HG03521 (cell line): ENCODE results near the gene KRT71.
"Not testable (repeated sequence)": the region's sequence is repeated elsewhere in the genome, so short reads cannot be mapped to it uniquely, and the experiment has no call there.

ENCODE experiments used
- ATAC-seq: cut with Tn5 transposase; IDR thresholded peaks from one replicate; pipeline ENCODE4 v1.9.1; 2021; ENCODE audit warnings: mild to moderate bottlenecking, moderate library complexity; ENCODE audit not compliant: unreplicated experiment

The KRT71 gene

GRCh38 chr12:52552681-52553195, at the start of gene KRT71:
Gene KRT71, minus strand, starts transcription at chr12:52553145. Its CDS starts 68 bp downstream, at chr12:52553077.
- no peak for ATAC-seq

DNA sequence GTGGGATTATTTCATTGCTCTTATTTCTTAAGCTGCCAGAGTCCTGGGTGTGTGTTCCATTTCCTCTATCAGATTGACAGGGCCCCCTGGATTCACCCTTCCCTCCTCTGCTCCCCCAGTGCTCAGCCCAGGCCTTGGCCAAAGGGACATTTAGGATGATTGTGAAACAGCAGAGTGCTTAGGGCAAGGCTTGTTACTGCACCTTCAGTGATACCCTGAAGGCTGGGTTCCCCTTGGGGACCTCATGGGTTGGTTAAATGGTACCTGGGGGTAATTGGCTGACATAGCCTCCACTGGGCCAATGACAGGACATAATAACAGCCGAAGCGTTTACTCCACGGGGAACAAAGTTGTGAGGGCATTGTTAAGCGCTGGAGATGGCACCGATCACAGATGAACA, 49.6 kb upstream of the KRT71 start:
- ATAC-seq, result no peak

DNA sequence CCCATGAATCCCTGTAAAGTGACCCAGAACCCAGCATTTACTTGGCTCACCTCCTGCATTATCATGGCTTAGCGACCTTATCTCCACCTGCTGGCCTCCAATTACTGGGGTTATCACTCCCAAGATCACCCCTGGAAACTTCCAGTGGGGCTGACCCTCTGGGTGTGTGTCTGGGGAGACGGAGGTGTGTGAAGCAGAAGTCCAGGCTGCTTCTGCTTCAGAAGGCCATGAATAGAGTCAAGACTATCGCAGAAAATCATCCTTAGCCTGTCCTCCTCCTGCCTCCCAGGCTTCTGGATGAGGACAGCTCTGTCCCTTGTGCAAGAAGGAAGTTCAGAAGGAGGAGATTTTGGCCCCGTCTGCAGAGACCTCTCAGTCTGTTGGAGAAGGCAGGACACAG, 48.7 kb upstream of the KRT71 start:
- no peak for ATAC-seq

DNA sequence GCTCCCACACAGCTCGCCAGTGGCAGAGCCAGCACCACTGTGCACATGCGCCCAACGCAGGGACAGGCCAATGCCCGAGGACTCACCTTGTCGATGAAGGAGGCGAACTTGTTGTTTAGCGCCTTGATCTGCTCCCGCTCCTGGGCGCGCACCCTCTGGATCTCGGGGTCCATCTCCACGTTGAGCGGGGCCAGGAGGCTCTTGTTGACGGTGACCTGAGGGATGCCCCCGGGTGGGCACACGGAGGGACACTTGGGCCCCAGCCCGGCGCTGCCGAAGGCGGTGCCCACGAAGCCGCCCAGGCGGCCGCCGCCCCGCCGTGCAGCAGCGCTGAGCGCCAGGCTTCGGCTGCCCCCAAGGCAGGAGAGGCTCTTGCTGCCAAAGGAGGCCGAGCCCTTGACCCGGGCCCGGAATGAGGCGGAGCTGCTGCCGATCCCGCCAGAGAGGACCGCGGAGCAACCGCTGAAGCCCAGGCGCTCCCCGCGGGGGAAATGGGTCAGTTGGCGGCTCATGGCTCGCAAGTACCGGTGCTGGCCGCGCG, 48.1 kb upstream of the KRT71 start, which contains the start of gene KRT72:
Gene KRT72, minus strand, starts transcription at position 523 of the 541 bp plus-strand sequence. Its CDS starts 11 bp downstream, at position 512.
- no peak for ATAC-seq

DNA sequence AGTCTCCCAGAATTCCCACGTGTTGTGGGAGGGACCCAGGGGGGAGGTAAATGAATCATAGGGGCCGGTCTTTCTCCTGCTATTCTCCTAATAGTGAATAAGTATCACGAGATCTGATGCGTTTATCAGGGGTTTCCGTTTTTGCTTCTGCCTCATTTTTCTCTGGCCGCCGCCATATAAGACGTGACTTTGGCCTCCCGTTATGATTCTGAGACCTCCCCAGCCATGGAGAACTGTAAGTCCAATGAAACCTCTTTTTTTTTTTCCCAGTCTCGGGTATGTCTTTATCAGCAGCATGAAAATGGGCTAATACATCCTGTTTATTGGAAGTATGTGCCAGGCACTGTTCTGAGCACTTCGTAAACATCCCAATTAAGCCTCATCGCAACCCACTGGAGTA, 47.5 kb upstream of the KRT71 start:
- no peak for ATAC-seq

GRCh38 chr12:52600071-52600470, 47.1 kb upstream of the KRT71 start:
- no peak for ATAC-seq

DNA sequence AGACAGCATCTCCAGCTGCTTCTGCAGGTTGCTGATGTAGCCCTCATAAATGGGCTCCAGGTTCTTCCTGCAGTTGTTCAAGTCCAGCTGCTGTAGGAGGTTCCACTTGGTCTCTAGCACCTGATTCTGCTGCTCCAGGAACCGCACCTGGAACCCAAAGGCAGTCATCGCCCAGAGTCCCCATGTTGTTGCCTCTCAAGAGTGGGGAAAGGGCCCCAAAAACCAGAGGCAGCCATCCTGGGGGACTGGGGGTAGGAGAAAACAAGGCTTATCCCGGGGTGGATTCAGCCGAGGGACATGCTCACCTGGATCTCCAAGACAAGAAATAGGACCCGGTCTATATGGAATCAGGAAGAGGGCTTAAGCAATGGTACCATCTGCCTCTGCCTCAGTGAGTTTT, 46.0 kb upstream of the KRT71 start:
- ATAC-seq, result no peak

GRCh38 chr12:52594237-52594636, 41.3 kb upstream of the KRT71 start:
- ATAC-seq, result not testable (repeated sequence)

- no peak for ATAC-seq
These were observed 38.6 kb upstream of the KRT71 start for GRCh38 chr12:52591521-52591920.

DNA sequence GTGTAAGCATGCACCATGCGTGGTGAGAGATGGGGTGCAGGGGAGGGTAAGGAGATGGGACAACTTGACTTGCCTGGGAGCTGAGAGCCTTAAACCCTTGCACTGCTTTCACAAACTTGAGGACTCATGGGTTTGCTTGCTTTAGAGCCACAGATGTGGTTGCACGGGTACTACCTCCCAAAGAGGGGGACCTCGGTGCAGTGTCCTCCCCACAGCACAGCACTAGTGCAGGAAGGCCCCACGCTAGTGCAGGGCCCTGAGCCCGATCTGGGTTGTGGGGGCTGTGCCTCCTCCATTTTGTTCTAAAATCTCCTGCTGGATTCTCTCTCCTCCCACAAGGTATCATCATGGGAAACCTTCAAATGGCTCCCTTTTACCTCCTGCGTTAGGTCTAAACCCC, 37.1 kb upstream of the KRT71 start:
- no peak for ATAC-seq

DNA sequence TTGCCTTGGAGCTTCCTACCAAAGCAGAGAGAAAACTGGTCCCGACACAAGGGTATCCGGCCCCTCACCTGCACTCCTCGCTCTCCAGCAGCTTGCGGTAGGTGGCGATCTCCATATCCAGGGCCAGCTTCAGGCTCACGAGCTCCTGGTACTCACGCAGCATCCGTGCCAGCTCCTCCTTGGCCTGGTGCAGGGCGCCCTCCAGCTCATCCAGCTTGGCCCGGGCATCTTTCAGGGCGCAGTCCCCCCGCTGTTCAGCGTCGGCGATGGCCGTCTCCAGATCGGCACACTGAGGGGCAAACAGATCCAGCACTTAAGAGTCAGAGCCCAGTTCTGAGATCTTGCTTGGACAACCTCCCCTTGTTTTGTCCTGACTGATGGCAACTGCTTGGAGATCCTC, 34.6 kb upstream of the KRT71 start:
- no peak for ATAC-seq

- no peak for ATAC-seq
These were observed 33.0 kb upstream of the KRT71 start for GRCh38 chr12:52585946-52586345.

- no peak for ATAC-seq
These were observed 32.1 kb upstream of the KRT71 start for GRCh38 chr12:52585066-52585465.

- no peak for ATAC-seq
These were observed 31.3 kb upstream of the KRT71 start for GRCh38 chr12:52584156-52584682.

DNA sequence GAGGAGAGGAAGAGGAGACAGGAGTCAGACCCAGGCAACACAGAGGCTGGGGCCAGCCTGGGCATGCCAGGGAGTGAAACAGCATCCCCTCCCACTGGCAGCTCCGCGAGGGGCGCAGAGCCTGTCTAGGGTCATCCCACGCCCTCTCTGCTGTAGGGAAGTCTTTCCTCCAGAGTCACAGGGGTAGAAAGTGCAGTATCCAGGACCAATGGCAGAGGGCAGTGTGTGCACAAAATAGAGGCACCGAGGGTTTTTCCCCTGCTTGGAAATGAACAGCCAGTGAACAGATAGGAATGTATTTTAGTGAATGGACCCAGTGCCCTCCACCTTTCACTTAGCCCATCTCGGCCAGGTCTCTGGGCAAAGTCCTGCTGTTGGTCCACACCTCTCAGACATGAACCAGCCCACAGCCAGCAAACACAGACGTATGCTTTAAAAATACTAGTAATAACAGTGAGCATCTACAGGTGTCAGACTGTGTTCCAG, 30.1 kb upstream of the KRT71 start:
- ATAC-seq, result no peak

- no peak for ATAC-seq
These were observed 29.5 kb upstream of the KRT71 start for GRCh38 chr12:52582486-52582885.

GRCh38 chr12:52581481-52581880, 28.5 kb upstream of the KRT71 start:
- no peak for ATAC-seq

DNA sequence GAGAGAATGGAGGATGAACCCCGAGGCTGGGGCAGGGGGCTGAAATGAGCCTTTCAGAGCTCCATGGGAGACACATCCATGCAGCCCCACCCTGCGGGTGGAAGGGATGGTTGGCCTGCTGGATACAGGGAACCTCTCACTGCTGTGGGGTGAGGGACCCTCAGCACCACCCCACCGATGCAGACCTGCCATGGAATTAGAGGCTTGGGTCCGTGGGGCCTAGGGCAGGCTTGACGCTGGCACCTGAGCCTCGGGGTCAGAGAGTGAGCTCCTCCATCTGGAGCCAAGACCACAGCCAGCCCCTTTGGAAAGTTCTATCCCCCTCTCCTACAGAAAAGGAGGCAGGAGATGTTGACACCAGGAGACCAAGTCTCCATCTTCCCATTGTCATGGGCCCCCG, 28.1 kb upstream of the KRT71 start:
- ATAC-seq, result no peak

GRCh38 chr12:52580496-52580895, 27.6 kb upstream of the KRT71 start:
- no peak for ATAC-seq

DNA sequence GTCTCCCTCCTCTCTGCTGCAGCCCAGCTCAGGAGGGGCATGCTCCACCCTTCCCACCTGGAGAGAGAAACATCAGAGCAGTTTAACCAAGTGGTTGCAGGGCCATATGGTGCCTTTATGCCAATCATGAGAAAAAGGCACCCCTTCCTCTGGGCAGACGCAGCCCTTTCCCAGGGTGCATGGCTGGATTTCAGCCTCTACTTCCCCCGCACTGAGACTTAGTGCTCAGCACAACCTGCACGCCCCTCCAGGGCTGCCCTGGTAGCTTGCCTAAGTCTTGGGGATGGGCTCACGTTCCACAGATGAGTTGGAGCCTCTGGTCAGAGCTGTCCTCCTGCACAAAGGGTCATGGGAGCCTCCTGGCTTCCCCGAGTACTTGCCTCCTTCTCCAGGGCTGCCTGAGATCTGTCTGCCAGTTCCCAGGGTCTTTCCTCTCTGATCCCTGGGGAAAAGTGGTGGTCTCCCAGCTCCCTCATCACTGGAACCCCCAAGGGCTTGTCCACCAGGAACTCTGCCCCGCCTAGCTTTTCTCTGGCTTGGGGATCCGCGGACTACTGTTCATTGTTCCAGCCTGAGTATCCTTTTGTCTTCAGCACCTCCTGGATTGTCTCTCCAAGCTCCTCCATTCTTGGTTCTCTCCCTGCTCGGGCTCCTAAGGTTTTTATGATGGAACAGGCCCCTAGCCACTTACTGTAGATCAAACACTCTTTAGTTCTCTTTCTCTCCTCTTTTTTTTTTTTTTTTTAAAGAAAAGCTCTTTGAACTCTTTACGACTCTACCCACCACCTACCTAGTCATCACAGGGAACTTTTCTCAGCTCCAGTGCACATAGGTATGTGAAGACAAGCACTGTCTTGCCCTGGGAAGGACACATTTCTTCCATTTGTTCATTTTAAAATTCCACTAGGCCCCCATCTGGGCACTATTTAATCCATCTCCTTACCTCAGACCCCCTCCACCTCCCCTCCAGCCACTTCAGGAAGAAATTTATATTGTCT, 26.8 kb upstream of the KRT71 start:
- no peak for ATAC-seq

DNA sequence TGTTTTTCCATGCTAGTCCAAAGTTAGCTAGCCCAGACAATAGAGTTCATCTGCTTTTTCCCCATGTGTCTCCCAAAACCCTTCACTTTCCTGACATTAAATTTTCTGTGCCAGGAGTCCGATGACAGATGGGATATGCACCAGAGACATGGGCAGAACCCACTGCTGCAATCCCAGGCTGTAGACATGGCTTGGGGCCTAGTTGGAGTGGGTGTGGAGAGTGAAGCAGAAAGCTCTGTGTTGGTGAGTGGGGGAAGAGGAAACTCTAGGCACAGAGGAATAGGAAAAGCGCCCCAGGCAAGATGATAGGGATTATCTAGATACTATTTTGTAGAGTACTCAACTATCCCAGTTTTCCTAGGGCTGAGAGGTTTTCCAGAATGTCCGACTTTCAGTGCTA, 25.5 kb upstream of the KRT71 start:
- ATAC-seq, result no peak

DNA sequence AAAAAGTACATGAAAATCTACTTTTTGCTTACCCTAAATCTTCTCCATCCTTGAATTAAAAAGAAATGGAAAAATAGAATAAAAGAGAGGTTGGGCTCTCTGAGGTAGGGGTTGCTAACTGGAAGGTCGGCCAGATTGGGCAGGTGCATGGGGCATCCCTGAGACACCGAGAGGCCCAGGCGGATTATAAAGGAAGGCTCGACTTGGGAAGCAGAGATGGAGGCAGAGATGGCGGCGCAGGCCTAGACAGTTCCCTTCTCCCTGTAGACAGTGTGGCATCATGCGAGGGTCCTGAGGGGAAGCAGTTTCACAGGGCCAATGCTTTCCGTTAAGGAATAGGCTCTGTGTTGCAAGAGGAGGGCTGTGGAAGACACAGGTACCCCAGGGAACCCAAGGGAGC, 24.4 kb upstream of the KRT71 start:
- ATAC-seq, result no peak
